Measurements from ENCODE around the gene EVX1. TPM values are rescaled to one million over a fixed set of nuclear protein-coding genes. Genes with fewer than 3 reads are reported as not detected.
A peak's percentile ranks its signal among the peaks of the same experiment; 100 is the strongest.

The EVX1 gene
- total RNA-seq, 1 experiment from 2014 or later, result not detected

DNA sequence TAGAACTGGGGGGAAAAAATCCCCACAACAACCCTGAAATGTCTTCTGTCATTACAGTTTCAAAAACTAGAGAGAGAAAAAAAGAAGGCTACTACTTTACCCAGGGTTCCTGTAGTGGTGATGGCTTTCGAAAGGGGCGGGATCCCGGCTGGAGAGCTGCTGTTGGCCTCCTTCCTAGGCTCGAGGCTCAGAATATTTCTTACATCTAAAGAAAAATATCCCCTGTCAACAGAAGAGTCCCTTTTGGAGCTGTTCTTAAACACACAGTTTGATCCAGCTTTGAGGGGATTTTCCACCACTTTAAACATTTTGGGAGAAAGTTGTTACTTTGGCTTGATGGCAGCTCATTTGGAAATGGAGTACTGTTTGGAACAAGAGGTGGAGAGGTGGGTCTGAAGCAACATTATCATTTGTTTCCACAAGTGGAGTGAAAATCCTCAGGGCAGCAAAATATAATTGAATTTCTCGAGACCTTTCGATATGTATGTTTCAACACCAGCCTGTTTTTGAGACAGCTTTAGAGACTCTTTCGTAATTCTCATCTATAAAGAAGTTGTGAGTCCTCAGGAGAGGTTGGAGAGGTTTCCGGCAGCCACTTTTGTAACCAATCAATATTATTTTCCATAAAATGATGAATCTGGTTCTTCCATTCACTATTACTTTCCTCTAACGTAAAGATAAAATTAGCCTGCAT lies 47.8 kb upstream of the EVX1 start:
- Histone ChIP-seq H3K14ac (ENCODE audit: insufficient read depth, low read length) (no peak overlapping the region), H2BK120ac (ENCODE audit: low read depth, low read length, poor library complexity, severe bottlenecking) (no peak overlapping the region), H3K18ac (ENCODE audit: insufficient read length, low read depth, low read length) (no peak overlapping the region), H3K56ac (ENCODE audit: insufficient read length, low read depth, low read length) (no peak overlapping the region), H3K27me3 (ENCODE audit: insufficient read depth, low read length) (peaks cover 88% of the 10 kb centered on the region), H2BK15ac (ENCODE audit: low read depth, low read length) (no peak overlapping the region), H2AFZ (ENCODE audit: low read length) (no peak overlapping the region), H3K4ac (ENCODE audit: low read depth, low read length) (no peak overlapping the region), H3K79me2 (ENCODE audit: insufficient read depth, low read length) (no peaks in the 10 kb centered on the region), H3K79me1 (ENCODE audit: insufficient read depth, low read depth, low read length, poor library complexity, severe bottlenecking) (no peaks in the 10 kb centered on the region), H3K23me2 (ENCODE audit: insufficient read length, low read depth, low read length, poor library complexity, severe bottlenecking) (no peaks in the 10 kb centered on the region), H2BK12ac (ENCODE audit: insufficient read length, low read depth, low read length) (no peak overlapping the region), H4K5ac (ENCODE audit: insufficient read length, low read depth, low read length) (no peak overlapping the region), H4K20me1 (ENCODE audit: control insufficient read depth, insufficient read depth, insufficient read length) (no peaks in the 10 kb centered on the region), H3K9ac (ENCODE audit: extremely low read depth, insufficient read length, low read length) (no peak overlapping the region), H3K23ac (ENCODE audit: insufficient read length, low read depth, low read length) (no peak overlapping the region), H3K9me3 (ENCODE audit: control insufficient read depth, low read depth, low read length) (no peaks in the 10 kb centered on the region), H2BK20ac (ENCODE audit: low read depth, low read length, poor library complexity, severe bottlenecking) (no peak overlapping the region), H4K91ac (ENCODE audit: insufficient read length, low read depth, low read length) (no peak overlapping the region), H2BK5ac (ENCODE audit: insufficient read length, low read length) (no peak overlapping the region), H3K4me2 (ENCODE audit: insufficient read depth, insufficient read length, low read length) (no peak overlapping the region), H3K4me1 (ENCODE audit: insufficient read depth, low read length) (no peaks in the 10 kb centered on the region), H3K27ac (ENCODE audit: insufficient read length, low read depth, low read length) (no peak overlapping the region), H4K8ac (replicated peaks; ENCODE audit: insufficient read length, low read depth, low read length) (no peak overlapping the region), H3T11ph (ENCODE audit: low read length) (no peak overlapping the region), H2AK5ac (ENCODE audit: insufficient read length, low read length) (no peak overlapping the region)
- H3K27ac Mint-ChIP-seq, result no peak overlapping the region
- H3K27me3 Mint-ChIP-seq (ENCODE audit: low read depth), result peaks cover 97% of the 10 kb centered on the region
- no CpG with 5 or more reads among the region's 9 CpGs for WGBS (ENCODE audit: extremely low coverage, insufficient read length, low lambda C conversion rate)
- no peaks in the 10 kb centered on the region; a peak in 2 of 7 replicates for H3K36me3 Mint-ChIP-seq (ENCODE audit: insufficient read depth in 1 of 3, low read depth in 3 of 3)
- peaks cover 0 to 8% of the 10 kb centered on the region in 2 experiments; a peak in 3 of 4 replicates for H3K4me1 Mint-ChIP-seq
- H3K4me3 Mint-ChIP-seq, result no peak overlapping the region
- DNase-seq, result peak; percentile 25
- TF ChIP-seq, protein P1, sequence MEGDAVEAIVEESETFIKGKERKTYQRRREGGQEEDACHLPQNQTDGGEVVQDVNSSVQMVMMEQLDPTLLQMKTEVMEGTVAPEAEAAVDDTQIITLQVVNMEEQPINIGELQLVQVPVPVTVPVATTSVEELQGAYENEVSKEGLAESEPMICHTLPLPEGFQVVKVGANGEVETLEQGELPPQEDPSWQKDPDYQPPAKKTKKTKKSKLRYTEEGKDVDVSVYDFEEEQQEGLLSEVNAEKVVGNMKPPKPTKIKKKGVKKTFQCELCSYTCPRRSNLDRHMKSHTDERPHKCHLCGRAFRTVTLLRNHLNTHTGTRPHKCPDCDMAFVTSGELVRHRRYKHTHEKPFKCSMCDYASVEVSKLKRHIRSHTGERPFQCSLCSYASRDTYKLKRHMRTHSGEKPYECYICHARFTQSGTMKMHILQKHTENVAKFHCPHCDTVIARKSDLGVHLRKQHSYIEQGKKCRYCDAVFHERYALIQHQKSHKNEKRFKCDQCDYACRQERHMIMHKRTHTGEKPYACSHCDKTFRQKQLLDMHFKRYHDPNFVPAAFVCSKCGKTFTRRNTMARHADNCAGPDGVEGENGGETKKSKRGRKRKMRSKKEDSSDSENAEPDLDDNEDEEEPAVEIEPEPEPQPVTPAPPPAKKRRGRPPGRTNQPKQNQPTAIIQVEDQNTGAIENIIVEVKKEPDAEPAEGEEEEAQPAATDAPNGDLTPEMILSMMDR (conservative IDR thresholded peaks at IDR 0.05), result no peak
- peaks cover 3 to 11% of the 10 kb centered on the region in 2 experiments; a peak in 2 of 5 replicates for H3K9me3 Mint-ChIP-seq
